Measurements from ENCODE around the gene LTBP2.

Gene LTBP2

DNA sequence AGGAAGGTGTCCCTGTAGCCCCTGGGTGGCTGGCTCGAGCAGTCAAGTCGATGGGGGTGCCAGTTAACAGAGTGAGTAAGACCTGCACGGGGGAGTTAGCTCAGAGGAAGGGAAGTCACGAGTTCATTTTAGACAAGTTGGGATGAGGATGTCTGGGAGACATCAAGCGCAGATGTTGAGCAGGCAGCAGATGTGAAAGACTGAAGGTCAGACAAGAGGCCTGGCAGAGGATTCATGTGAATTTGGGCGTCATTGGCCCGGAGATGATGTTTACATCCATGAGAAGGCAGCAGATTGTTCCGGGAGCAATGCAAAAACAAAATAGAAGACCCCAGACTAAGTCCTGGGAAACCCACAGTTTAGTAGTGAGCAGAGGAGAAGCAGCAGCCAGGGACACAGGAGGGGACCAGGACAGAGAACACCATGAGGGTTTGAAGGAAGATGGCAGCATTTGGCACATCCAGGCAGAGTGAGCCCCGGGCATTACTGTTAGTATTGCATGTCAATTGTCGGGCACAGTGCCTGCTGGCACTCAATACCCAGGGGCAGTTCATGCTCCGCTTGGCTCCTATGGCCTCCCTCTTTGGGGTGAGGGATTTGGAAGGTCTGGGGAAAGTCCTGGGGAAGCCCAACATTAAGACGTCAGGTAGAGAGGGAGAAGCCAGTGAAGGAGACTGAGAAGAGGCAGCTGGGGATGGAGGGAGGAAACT, 15.1 kb downstream of the LTBP2 start:
- TF ChIP-seq, protein P1, sequence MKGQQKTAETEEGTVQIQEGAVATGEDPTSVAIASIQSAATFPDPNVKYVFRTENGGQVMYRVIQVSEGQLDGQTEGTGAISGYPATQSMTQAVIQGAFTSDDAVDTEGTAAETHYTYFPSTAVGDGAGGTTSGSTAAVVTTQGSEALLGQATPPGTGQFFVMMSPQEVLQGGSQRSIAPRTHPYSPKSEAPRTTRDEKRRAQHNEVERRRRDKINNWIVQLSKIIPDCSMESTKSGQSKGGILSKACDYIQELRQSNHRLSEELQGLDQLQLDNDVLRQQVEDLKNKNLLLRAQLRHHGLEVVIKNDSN (IDR thresholded peaks at IDR 0.05), result no peak
- no peak for TF ChIP-seq RAD21 (IDR thresholded peaks at IDR 0.05; ENCODE audit: low read depth)
- no peak for TF ChIP-seq NFIC (IDR thresholded peaks at IDR 0.05)
- TF ChIP-seq FOXM1 (IDR thresholded peaks at IDR 0.05; ENCODE audit: borderline replicate concordance, low read depth), result no peak
- TF ChIP-seq, protein P2, sequence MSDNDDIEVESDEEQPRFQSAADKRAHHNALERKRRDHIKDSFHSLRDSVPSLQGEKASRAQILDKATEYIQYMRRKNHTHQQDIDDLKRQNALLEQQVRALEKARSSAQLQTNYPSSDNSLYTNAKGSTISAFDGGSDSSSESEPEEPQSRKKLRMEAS (IDR thresholded peaks at IDR 0.05), result no peak
- TF ChIP-seq YY1 (IDR thresholded peaks at IDR 0.05; ENCODE audit: low read depth), result no peak
- TF ChIP-seq EP300 (IDR thresholded peaks at IDR 0.05; ENCODE audit: borderline replicate concordance), result no peak
- no peak for TF ChIP-seq ZBTB7A (IDR thresholded peaks at IDR 0.05; ENCODE audit: low read depth)
- TF ChIP-seq TEAD4 (IDR thresholded peaks at IDR 0.05), result no peak
- TF ChIP-seq, protein P3, sequence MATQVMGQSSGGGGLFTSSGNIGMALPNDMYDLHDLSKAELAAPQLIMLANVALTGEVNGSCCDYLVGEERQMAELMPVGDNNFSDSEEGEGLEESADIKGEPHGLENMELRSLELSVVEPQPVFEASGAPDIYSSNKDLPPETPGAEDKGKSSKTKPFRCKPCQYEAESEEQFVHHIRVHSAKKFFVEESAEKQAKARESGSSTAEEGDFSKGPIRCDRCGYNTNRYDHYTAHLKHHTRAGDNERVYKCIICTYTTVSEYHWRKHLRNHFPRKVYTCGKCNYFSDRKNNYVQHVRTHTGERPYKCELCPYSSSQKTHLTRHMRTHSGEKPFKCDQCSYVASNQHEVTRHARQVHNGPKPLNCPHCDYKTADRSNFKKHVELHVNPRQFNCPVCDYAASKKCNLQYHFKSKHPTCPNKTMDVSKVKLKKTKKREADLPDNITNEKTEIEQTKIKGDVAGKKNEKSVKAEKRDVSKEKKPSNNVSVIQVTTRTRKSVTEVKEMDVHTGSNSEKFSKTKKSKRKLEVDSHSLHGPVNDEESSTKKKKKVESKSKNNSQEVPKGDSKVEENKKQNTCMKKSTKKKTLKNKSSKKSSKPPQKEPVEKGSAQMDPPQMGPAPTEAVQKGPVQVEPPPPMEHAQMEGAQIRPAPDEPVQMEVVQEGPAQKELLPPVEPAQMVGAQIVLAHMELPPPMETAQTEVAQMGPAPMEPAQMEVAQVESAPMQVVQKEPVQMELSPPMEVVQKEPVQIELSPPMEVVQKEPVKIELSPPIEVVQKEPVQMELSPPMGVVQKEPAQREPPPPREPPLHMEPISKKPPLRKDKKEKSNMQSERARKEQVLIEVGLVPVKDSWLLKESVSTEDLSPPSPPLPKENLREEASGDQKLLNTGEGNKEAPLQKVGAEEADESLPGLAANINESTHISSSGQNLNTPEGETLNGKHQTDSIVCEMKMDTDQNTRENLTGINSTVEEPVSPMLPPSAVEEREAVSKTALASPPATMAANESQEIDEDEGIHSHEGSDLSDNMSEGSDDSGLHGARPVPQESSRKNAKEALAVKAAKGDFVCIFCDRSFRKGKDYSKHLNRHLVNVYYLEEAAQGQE (IDR thresholded peaks at IDR 0.05; ENCODE audit: low read depth), result no peak
- TF ChIP-seq CEBPB (IDR thresholded peaks at IDR 0.05), result no peak
- TF ChIP-seq TCF12 (IDR thresholded peaks at IDR 0.05; ENCODE audit: low read depth), result no peak
- no peak for TF ChIP-seq CREB1 (IDR thresholded peaks at IDR 0.05; ENCODE audit: low read depth)
- no peak for TF ChIP-seq EGR1 (IDR thresholded peaks at IDR 0.05)
- no peak for TF ChIP-seq TAF1 (IDR thresholded peaks at IDR 0.05; ENCODE audit: low read depth)

DNA sequence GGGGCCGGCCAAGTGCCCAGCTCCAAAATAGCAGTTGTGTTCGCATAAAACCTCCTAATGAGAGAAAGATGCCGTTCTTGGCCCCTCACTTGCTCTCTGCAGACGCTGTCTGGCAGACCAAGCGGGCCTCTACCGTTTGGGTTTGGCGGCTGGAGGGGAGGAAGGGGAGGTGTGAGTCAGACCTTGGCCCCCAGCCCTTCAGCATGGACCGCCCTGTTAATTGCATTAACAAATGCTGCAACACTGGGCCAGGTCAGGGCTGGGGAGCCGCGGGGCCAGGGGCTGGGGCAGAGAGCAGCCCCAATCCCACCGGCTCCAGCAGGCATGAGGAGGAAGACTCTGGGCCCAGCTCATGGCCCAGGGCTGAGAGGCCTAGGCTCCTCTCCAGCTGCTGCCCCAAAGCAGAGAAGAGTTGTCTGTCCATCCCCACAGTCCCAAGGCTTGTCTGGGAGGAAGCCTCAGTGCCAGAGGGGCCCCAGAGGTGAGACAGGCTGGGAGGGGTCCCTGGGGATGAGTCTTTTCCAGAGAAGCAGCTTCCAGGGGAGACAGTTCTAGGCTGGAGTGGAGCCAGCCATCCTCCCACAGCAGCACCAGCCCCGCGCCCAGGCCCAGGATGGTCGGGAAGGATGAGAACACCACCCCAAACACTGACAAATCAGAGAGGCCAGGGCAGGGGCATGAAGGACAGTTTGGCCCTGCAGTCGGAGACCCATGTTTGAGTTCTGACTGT, 16.9 kb downstream of the LTBP2 start:
- TF ChIP-seq FOXM1 (IDR thresholded peaks at IDR 0.05; ENCODE audit: borderline replicate concordance, low read depth) (no peak), RAD21 (IDR thresholded peaks at IDR 0.05; ENCODE audit: low read depth) (no peak), EP300 (IDR thresholded peaks at IDR 0.05; ENCODE audit: borderline replicate concordance) (no peak)

DNA sequence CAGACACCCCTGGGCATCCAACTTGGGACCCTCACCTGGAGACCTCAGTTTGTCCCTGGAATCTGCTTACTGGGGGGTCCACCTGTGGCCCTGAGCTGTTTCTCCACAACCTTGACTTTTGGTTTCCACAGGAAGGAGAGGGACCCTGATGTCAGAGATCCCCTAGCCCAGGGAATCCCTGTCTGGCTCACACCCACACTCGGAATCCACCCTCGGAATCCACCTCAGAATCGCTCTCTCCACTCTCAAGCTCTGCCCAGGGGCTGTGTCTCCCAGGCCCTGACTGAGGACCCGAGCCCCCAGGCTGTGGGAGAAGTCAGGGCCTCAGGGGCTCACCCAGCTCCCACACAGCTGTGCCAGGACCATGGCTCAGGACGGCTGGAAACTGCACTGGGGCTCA, 17.4 kb downstream of the LTBP2 start:
- no peak for TF ChIP-seq EGR1 (IDR thresholded peaks at IDR 0.05)

DNA sequence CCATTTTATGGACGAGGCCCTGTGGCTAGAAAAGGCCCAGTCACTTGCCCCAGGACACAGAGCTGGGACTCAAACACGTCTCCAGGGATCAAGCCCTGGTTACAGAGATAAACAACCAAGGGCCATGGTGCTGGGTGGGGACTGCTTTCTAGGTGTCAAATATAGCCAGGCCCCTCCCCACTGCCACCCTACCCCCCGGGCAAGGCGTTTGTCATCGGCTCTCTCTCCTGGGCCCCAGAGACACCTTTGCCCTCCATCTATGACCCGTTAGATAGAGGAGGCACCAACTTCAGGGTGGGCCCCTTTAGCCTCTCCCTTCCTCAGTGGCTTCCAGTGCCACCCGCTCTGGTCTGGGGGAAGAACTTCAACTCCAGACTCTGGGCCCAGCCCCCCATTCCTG, 18.0 kb downstream of the LTBP2 start:
- TF ChIP-seq RAD21 (IDR thresholded peaks at IDR 0.05; ENCODE audit: low read depth) (no peak), YY1 (IDR thresholded peaks at IDR 0.05; ENCODE audit: low read depth) (no peak)

DNA sequence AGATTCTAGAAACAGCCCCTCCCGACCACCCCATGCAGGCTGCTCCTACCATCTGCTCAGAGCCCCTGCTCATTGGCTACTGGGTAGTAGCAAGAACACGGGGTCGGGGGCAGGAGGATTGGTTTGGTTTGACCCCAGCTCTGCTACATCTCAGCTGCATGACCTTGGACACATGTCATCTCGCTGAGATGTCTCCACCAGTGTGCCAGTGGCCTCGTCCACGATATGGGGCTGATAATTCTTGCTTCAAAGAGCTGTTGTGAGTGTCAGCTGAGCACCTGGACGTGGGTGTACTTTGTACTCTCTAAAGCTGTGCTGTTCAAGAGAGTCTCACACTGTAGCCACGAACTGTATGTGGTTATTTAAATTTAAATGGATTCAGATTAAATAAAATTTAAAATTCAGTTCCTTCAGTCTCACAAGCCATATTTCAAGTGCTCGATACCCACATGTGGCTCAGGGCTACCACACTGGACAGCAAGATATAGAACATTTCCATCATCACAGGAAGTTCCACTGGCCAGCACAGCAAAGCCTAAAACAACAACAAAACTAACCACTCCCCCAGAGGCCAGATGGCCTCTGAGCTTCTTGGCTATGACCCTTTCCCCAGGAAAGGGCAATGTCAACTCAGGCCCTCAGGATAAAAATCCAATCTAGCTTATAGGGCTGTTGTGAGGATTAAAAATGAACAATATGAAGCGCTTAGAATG, 18.6 kb downstream of the LTBP2 start:
- TF ChIP-seq EP300 (IDR thresholded peaks at IDR 0.05; ENCODE audit: borderline replicate concordance), result no peak
- TF ChIP-seq, protein P1 (IDR thresholded peaks at IDR 0.05), result no peak
- TF ChIP-seq, protein P2 (IDR thresholded peaks at IDR 0.05), result no peak

DNA sequence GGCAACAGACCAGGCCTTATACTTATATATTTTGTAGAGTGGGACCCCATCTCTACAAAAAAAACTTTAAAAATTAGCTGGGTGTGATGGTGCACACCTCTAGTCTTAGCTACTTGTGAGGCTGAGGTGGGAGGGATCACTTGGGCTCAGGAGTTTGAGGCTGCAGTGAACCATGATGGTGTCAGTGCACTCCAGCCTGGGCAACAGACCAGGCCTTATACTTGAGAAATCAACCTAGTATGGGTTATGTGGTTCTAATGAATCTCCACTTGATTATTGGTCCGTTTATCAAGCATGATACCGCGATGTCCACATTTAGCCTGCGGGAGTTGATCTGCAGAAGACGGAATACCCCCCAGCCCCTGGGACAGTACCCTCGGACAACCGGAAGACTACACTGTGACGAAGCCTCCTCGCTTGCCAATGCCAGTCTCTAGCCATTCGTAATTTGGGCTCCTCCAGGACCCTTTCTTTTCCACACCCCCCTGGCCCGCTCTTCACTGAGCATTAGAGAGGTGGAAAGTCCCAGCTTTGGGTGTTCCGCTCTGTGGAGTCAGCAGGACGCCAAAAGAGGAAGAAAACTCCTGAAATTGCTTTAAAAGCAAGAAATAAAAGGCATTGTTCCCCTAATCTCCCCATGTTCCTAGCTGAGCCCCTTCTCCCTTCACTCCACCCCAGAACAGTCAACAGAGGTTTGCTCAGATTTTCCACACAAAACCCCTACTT, 19.4 kb downstream of the LTBP2 start:
- TF ChIP-seq, protein P3 (IDR thresholded peaks at IDR 0.05; ENCODE audit: low read depth), result no peak
- TF ChIP-seq, protein P2 (IDR thresholded peaks at IDR 0.05), result no peak
- TF ChIP-seq NFIC (IDR thresholded peaks at IDR 0.05) (no peak), TAF1 (IDR thresholded peaks at IDR 0.05; ENCODE audit: low read depth) (no peak), EP300 (IDR thresholded peaks at IDR 0.05; ENCODE audit: borderline replicate concordance) (no peak), TCF12 (IDR thresholded peaks at IDR 0.05; ENCODE audit: low read depth) (no peak), FOXM1 (IDR thresholded peaks at IDR 0.05; ENCODE audit: borderline replicate concordance, low read depth) (no peak), CEBPB (IDR thresholded peaks at IDR 0.05) (no peak)
